Right lobe of liver (tissue), 6 donors: ENCODE measurements around the gene MYO3B. TPM values are rescaled to one million over a fixed set of nuclear protein-coding genes. Genes with fewer than 3 reads are reported as not detected.

Source experiments
- ATAC-seq, 4 donors: fragments of 200-7000 bp; cut with Tn5 transposase; one replicate each; pipeline ENCODE4 v1.9.1; 2020; ENCODE audit warnings: mild to moderate bottlenecking in 4 of 4, moderate library complexity in 4 of 4
- DNase-seq, 3 donors: peaks; one replicate each; pipeline ENCODE4 v3.0.0-alpha.2; 2020
- H3K27ac ChIP-seq, 3 donors: fragments of 200-600 bp; one replicate each; pipeline ENCODE4 v1.8.0; 2022
- H3K27me3 ChIP-seq, 2 donors: fragments of 200-600 bp; one replicate each; pipeline ENCODE4 v1.8.0; 2022
- H3K36me3 ChIP-seq, 4 donors: fragments of 200-600 bp; sonication (generic) in 1 of 4; one replicate each; pipeline versions ENCODE4 v1.5.1 to v1.8.0; 2017 to 2022; ENCODE audit warnings: control low read depth in 1 of 4
- H3K4me1 ChIP-seq, 4 donors: fragments of 200-600 bp; sonication (generic) in 1 of 4; one replicate each; pipeline versions ENCODE4 v1.5.1 to v1.8.0; 2017 to 2022; ENCODE audit warnings: control low read depth in 1 of 4
- H3K4me3 ChIP-seq, 3 donors: fragments of 200-600 bp; one replicate each; pipeline ENCODE4 v1.8.0; 2022
- H3K9me3 ChIP-seq, 4 donors: fragments of 200-600 bp; sonication (generic) in 1 of 4; one replicate each; pipeline versions ENCODE4 v1.5.1 to v1.8.0; 2017 to 2022; ENCODE audit warnings: control low read depth in 1 of 4
- POLR2A ChIP-seq: fragments of 450-650 bp; IDR thresholded peaks from one replicate; pipeline ENCODE4 v1.6.1; 2017; ENCODE audit warnings: antibody characterized with exemption, mild to moderate bottlenecking
- WGBS: methylation state at CpG from one replicate; pipeline ENCODE4 v1.1.6; 2018; ENCODE audit warnings: low coverage, low lambda C conversion rate; ENCODE audit not compliant: insufficient coverage; ENCODE audit errors: missing lambda C conversion rate; 5-methylcytosine and 5-hydroxymethylcytosine counted together
- intact Hi-C, 2 donors: fragments of 100-400 bp; cut with DNase I; formaldehyde crosslinking; loops; one replicate each; pipeline versions ENCODE4 v1.11.2 to v1.14.1; 2022
- total RNA-seq, 6 experiments: library from RNA; depleted of rRNA in 2 of 6; stranded (reverse); fragments of >200 nt in 2 of 6; fragmentation: NEBNext Ultra II Directional in 3 of 6; extraction: Animal tissue kit (Norgen Biotek cat#: 25700) in 3 of 6; gene quantifications; one replicate each; pipeline versions ENCODE4 v1.1.0 to v1.2.4, GENCODE V29; 2016 to 2023
- TF ChIP-seq, protein P1 (sequence below), 4 donors: fragments of 200-600 bp in 3 of 4; fragments of 450-650 bp in 1 of 4; IDR thresholded peaks; one replicate each; pipeline versions ENCODE4 v1.5.1 to v1.8.0; 2016 to 2022; ENCODE audit warnings: antibody characterized with exemption in 4 of 4, mild to moderate bottlenecking in 2 of 4
- donor health status: DM: no; HTN: yes; CAD: no.
- donor health status: DM: no; HTN: no; CAD: no.
- donor health status: DM: no; HTN: no; CAD: no.
- donor health status: DM: no; HTN: yes; CAD: no.
- donor health status: DM: no; HTN: yes; CAD: no.

MYO3B gene
- total RNA-seq, 6 experiments from 2014 or later: 0.18 to 0.25 TPM; not detected in 4

DNA sequence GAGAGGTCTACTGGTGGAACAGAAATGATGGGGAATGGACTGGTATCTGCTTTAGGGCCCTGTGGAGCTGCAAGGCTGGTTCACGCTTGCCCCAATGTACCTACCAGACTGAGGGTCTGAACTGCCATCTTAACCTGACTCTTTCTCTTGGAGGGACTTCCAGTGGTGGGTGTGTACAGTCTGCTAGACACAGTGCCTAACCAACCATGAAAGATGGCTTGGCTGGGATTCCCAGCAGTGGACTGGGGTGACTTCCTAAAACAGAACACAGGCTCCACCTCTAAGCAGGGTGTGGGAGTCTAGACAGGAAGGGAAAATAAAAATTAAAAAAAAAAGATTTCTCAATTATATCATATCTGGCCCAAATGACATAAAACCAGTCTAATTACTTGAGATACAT is 25.5 kb upstream of the MYO3B start:
- DNase-seq (no peak), ATAC-seq (no peak)
- no peaks in the 10 kb centered on the region for H3K36me3 ChIP-seq
- H3K27me3 ChIP-seq: no peaks in the 10 kb centered on the region
- no peak for TF ChIP-seq POLR2A
- TF ChIP-seq, protein P1, sequence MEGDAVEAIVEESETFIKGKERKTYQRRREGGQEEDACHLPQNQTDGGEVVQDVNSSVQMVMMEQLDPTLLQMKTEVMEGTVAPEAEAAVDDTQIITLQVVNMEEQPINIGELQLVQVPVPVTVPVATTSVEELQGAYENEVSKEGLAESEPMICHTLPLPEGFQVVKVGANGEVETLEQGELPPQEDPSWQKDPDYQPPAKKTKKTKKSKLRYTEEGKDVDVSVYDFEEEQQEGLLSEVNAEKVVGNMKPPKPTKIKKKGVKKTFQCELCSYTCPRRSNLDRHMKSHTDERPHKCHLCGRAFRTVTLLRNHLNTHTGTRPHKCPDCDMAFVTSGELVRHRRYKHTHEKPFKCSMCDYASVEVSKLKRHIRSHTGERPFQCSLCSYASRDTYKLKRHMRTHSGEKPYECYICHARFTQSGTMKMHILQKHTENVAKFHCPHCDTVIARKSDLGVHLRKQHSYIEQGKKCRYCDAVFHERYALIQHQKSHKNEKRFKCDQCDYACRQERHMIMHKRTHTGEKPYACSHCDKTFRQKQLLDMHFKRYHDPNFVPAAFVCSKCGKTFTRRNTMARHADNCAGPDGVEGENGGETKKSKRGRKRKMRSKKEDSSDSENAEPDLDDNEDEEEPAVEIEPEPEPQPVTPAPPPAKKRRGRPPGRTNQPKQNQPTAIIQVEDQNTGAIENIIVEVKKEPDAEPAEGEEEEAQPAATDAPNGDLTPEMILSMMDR (IDR thresholded peaks at IDR 0.05): no peak
- H3K4me1 ChIP-seq: no peaks in the 10 kb centered on the region
- WGBS: 63% methylated on average over 1 of the region's 1 CpG
- intact Hi-C loops: no loop called here
- H3K27ac ChIP-seq: no peak overlapping the region
- no peaks in the 10 kb centered on the region for H3K9me3 ChIP-seq
- H3K4me3 ChIP-seq: no peak overlapping the region

DNA sequence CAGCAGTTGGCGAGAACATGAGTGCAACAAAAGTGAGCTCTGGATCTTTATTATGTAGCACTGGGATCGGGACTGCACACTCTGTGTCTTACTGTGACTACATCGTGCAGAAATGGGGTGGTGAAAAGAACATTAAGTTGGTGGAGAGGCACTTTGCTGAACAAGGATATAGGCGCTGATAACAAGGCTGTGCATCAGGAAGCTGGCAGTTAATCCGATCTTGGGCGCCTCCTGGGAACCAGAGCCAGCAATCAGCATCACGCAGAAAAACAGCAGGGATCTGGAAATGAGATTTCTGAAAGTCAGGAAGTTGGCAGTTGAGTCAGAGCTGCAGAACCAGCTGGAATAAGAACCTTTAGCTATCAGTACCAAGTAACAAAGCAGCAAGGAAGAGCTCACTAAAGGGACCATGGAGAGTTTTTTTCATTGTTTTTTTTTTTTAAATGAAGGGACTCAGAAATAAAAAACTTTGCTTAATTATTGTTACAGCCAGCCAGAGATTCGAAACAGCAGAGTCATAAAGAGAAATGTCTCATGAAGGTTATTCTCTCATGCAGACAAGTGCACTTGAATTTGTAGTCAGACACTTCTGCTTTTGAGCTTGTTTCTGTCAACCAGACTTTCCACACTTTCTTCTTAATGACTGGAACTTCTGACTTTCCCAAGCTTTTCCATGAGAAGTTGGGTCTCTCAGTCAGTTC is 22.8 kb upstream of the MYO3B start:
- WGBS: 24% methylated on average over 8 of the region's 8 CpGs
- Histone ChIP-seq H3K4me1 (no peaks in the 10 kb centered on the region), H3K27me3 (no peaks in the 10 kb centered on the region), H3K36me3 (no peaks in the 10 kb centered on the region), H3K4me3 (no peak overlapping the region), H3K9me3 (no peaks in the 10 kb centered on the region), H3K27ac (no peak overlapping the region)
- ATAC-seq (no peak), DNase-seq (no peak)
- no peak for TF ChIP-seq POLR2A
- TF ChIP-seq, protein P1 (IDR thresholded peaks at IDR 0.05): no peak
- intact Hi-C loops: no loop called here

DNA sequence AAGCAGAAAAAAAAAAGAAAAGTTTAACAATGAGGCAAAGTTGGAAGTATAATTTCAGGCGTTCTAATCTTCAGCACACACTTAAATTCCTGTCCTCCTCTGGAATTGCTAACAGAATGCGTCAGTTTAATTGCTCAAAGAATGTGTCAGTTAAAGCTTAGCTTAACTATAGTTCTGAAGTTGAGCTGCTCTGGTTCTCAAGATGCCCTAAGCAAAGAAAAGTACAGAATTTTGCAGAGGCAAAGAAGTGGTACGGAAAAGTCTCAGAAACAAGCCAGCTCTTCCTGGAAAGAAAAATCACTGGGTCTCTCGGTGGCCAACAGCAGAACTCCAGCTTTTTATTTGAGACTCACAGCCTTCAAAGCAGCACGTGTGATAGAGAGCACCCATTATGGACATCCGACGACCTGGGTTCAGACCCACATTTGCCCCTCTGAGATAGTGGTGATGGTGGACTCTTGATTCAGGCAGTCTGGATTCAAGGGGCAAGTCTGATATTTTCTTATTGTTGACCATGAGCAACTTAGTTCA is 22.2 kb upstream of the MYO3B start:
- ATAC-seq: no peak
- intact Hi-C loops: no loop called here
- no peak for TF ChIP-seq POLR2A
- TF ChIP-seq, protein P1 (IDR thresholded peaks at IDR 0.05): no peak

DNA sequence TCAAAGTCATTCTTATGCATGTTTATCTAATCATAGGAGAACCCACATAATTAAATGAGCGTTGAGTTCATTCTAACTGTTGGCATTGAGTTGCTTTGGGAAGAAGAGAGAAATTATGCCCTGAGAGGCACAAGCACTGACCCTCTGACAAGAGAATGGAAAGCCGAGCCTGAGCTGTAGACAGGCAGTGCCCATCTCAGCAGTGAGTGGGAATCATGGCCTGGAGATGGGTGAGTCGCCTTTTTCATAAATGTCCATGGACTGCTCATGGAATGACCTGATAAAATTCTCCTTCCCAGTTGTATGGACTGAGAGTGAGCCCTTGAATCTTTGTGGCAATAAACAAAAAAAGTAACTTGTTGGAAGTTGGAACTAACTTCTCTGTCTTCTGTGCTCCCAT is 21.4 kb upstream of the MYO3B start:
- WGBS: 72% methylated on average over 3 of the region's 3 CpGs
- no peaks in the 10 kb centered on the region for H3K4me1 ChIP-seq
- ATAC-seq (no peak), DNase-seq (no peak)
- H3K27ac ChIP-seq: no peak overlapping the region
- H3K36me3 ChIP-seq: no peaks in the 10 kb centered on the region
- intact Hi-C loops: no loop called here
- no peaks in the 10 kb centered on the region for H3K27me3 ChIP-seq
- H3K4me3 ChIP-seq: no peak overlapping the region
- no peaks in the 10 kb centered on the region for H3K9me3 ChIP-seq
- no peak for TF ChIP-seq POLR2A
- TF ChIP-seq, protein P1 (IDR thresholded peaks at IDR 0.05): no peak

More for the DNA sequence above, 22.2 kb upstream of the MYO3B start:
- H3K4me1 ChIP-seq: no peaks in the 10 kb centered on the region
- no peaks in the 10 kb centered on the region for H3K9me3 ChIP-seq
- 40% methylated on average over 5 of the region's 7 CpGs for WGBS
- DNase-seq: no peak
- no peak overlapping the region for H3K27ac ChIP-seq
- H3K4me3 ChIP-seq: no peak overlapping the region
- no peaks in the 10 kb centered on the region for H3K27me3 ChIP-seq
- H3K36me3 ChIP-seq: no peaks in the 10 kb centered on the region
